ENCODE measurements around the gene TSPAN4.

The TSPAN4 gene

DNA sequence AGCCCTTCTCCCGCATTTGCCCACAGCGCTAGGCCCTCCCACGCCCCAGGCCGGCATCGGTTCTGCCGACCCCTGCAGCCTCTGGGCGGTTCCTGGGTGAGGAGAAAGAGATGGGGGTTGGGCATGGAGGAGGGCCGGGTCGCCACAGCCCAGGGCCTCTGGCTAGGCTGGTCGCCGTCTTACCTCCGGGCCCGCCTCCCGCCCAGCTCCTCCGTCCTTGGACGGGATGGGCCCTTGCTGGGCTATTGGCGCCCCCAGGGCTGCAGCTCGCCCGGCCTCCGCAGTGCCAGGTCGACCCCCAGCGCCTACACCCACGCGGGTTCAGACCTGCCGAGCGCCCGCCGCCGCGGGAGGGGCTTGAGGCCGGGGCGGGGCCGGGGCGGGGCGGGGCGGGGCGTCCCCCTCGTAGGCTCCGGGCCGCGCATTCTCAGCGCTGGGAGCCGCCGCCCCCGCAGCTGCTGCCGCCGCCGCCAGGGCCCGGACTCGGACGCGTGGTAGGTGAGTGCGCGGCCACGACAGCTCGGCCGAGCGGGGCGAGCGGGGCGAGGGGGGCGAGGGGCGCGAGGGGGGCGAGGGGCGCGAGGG, 10.0 kb upstream of the TSPAN4 start, which contains the start of gene CD151:
CD151 (plus strand) TSS at position 424 of the 585 bp plus-strand sequence. CDS start 3,118 bp downstream, outside the sequence.
- H3K27ac ChIP-seq (ENCODE audit: low read length), result peak within 1 kb of the TSS; percentile 10; the same call in 1 of the 2 replicates
- peak within 1 kb of the TSS; percentile 93 for H3K4me3 ChIP-seq (ENCODE audit: low read length)
- peaks cover 32% of the 10 kb centered on the region for H3K4me1 ChIP-seq (ENCODE audit: low read length)
- H3K9ac ChIP-seq (ENCODE audit: low read length), result peak within 1 kb of the TSS; percentile 79
- H3K36me3 ChIP-seq (replicated peaks; ENCODE audit: low read depth, low read length), result peaks cover 7% of the 10 kb centered on the region
- peaks cover 8% of the 10 kb centered on the region; the same call in 1 of the 2 replicates for H4K20me1 ChIP-seq (ENCODE audit: insufficient read depth, low read length)
- peak within 1 kb of the TSS; percentile 99 for H3K4me2 ChIP-seq (ENCODE audit: low read length)
- no peak within 1 kb of the TSS for H2AFZ ChIP-seq (ENCODE audit: low read depth, low read length)
- TF ChIP-seq, protein P1, sequence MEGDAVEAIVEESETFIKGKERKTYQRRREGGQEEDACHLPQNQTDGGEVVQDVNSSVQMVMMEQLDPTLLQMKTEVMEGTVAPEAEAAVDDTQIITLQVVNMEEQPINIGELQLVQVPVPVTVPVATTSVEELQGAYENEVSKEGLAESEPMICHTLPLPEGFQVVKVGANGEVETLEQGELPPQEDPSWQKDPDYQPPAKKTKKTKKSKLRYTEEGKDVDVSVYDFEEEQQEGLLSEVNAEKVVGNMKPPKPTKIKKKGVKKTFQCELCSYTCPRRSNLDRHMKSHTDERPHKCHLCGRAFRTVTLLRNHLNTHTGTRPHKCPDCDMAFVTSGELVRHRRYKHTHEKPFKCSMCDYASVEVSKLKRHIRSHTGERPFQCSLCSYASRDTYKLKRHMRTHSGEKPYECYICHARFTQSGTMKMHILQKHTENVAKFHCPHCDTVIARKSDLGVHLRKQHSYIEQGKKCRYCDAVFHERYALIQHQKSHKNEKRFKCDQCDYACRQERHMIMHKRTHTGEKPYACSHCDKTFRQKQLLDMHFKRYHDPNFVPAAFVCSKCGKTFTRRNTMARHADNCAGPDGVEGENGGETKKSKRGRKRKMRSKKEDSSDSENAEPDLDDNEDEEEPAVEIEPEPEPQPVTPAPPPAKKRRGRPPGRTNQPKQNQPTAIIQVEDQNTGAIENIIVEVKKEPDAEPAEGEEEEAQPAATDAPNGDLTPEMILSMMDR (IDR thresholded peaks at IDR 0.05; ENCODE audit: low read depth, low read length), result no peak
- no peak for TF ChIP-seq EZH2phosphoT487 (IDR thresholded peaks at IDR 0.05; ENCODE audit: low read depth)
- peaks cover 9% of the 10 kb centered on the region for H3K79me2 ChIP-seq (ENCODE audit: low read length)
- no peaks in the 10 kb centered on the region for H3K9me3 ChIP-seq (ENCODE audit: insufficient read depth, low read length)
- H3K27me3 ChIP-seq (ENCODE audit: low read depth, low read length), result no peaks in the 10 kb centered on the region

DNA sequence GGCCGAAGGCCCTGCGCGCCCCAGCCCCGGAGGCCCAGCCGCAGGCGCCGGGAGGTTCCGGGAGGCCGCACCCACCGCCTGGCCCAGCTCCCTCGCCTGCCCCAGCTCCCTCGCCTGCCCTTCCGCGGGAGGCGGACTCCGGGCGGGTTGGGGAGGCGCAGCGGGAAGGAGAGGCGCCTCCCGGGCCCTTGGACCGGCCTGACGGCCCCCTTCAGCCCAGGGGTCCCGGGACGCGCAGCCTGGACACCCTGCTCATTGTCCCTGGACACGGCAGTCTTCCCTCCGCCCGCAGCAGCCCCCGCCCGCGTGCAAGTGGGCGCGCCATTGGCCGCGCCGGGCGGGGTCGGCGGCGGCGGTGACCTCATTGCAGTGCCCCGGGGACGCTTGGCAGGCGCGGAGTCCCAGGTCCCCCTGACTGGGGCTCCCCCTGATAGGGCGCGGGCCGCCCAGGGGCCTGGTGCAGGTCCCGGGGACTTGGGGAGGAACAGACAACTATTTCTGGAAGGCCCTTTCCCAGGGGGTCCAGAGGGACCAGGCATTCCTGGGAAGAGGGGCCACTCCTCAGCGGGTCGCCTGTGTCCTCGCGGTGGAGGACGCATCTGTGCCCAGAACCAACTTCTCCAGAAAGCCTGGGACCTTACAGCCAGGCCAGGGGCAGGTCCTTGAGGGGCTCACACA, 9.4 kb upstream of the TSPAN4 start:
- peak overlapping the region; percentile 76 for H3K4me2 ChIP-seq (ENCODE audit: low read length)
- peaks cover 9% of the 10 kb centered on the region for H3K79me2 ChIP-seq (ENCODE audit: low read length)
- peaks cover 25% of the 10 kb centered on the region for H3K4me1 ChIP-seq (ENCODE audit: low read length)
- H2AFZ ChIP-seq (ENCODE audit: low read depth, low read length), result no peak overlapping the region
- peak overlapping the region; percentile 93 for H3K4me3 ChIP-seq (ENCODE audit: low read length)
- peak overlapping the region; percentile 79 for H3K9ac ChIP-seq (ENCODE audit: low read length)
- no peaks in the 10 kb centered on the region for H3K27me3 ChIP-seq (ENCODE audit: low read depth, low read length)
- H4K20me1 ChIP-seq (ENCODE audit: insufficient read depth, low read length), result peaks cover 8% of the 10 kb centered on the region; the same call in 1 of the 2 replicates
- no peaks in the 10 kb centered on the region for H3K9me3 ChIP-seq (ENCODE audit: insufficient read depth, low read length)
- H3K36me3 ChIP-seq (replicated peaks; ENCODE audit: low read depth, low read length), result peaks cover 9% of the 10 kb centered on the region
- H3K27ac ChIP-seq (ENCODE audit: low read length), result peak overlapping the region; percentile 10; the same call in 1 of the 2 replicates
- no peak for TF ChIP-seq EZH2phosphoT487 (IDR thresholded peaks at IDR 0.05; ENCODE audit: low read depth)
- TF ChIP-seq, protein P1 (IDR thresholded peaks at IDR 0.05; ENCODE audit: low read depth, low read length), result no peak

DNA sequence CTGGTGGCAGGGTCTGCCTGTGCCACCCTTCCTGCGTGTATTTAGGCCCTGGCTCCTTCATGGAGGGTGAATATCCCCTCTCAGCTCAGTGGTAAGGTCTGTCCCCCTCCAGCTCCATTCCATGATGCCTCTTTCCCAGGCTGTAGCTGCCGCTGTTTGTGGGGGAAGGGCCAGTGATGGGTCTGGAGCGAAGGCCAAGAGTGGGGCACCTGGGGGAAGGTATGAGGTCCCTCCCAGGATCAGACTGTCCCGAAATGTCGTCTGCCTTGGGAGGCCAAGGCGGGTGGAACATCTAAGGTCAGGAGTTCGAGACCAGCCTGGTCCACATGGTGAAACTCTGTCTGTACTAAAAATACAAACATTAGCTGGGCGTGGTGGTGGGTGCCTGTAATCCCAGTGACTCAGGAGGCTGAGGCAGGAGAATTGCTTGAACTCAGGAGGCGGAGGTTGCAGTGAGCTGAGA, 8.8 kb upstream of the TSPAN4 start:
- no peak for TF ChIP-seq EZH2phosphoT487 (IDR thresholded peaks at IDR 0.05; ENCODE audit: low read depth)
- TF ChIP-seq, protein P1 (IDR thresholded peaks at IDR 0.05; ENCODE audit: low read depth, low read length), result no peak
- H3K79me2 ChIP-seq (ENCODE audit: low read length), result peaks cover 9% of the 10 kb centered on the region
- H4K20me1 ChIP-seq (ENCODE audit: insufficient read depth, low read length), result peaks cover 8% of the 10 kb centered on the region; the same call in 1 of the 2 replicates
- no peaks in the 10 kb centered on the region for H3K9me3 ChIP-seq (ENCODE audit: insufficient read depth, low read length)
- no peaks in the 10 kb centered on the region for H3K27me3 ChIP-seq (ENCODE audit: low read depth, low read length)
- H2AFZ ChIP-seq (ENCODE audit: low read depth, low read length), result no peak overlapping the region
- peak overlapping the region; percentile 79 for H3K9ac ChIP-seq (ENCODE audit: low read length)
- H3K4me1 ChIP-seq (ENCODE audit: low read length), result peaks cover 24% of the 10 kb centered on the region
- H3K27ac ChIP-seq (ENCODE audit: low read length), result no peak overlapping the region
- H3K4me2 ChIP-seq (ENCODE audit: low read length), result peak overlapping the region; percentile 76
- peaks cover 9% of the 10 kb centered on the region for H3K36me3 ChIP-seq (replicated peaks; ENCODE audit: low read depth, low read length)
- peak overlapping the region; percentile 93 for H3K4me3 ChIP-seq (ENCODE audit: low read length)
